PC-3 (cell line): ENCODE results near the gene PAF1.

Experiments used
- CTCF ChIP-seq: fragments of 300-600 bp; sonication (generic); conservative IDR thresholded peaks from 2 replicates; pipeline ENCODE4 v1.5.1; 2017; ENCODE audit warnings: antibody characterized with exemption, low read depth, mild to moderate bottlenecking, low read length
- EZH2 ChIP-seq: fragments of 300-600 bp; sonication (generic); IDR thresholded peaks from one replicate; pipeline ENCODE4 v1.6.1; 2017; ENCODE audit warnings: antibody characterized with exemption, mild to moderate bottlenecking, low read length; ENCODE audit not compliant: unreplicated experiment

GRCh38 chr19:39409208-39410016, 18.5 kb upstream of the PAF1 start:
- TF ChIP-seq CTCF, result no peak
- no peak for TF ChIP-seq EZH2
